HL-60 (cell line): ENCODE results near the gene PDZD4.

Experiments used
- DNase-seq, 2 experiments: peaks; one replicate each; pipeline ENCODE4 v3.0.0-alpha.2; 2010 to 2020; ENCODE audit warnings: low read depth in 1 of 2, low spot score in 1 of 2
- H3K27ac ChIP-seq: fragments of 250-450 bp; sonication (Bioruptor Pico); replicated peaks from 2 replicates; pipeline ENCODE4 v1.5.1; 2020; ENCODE audit warnings: mild to moderate bottlenecking, moderate library complexity
- H3K27me3 ChIP-seq: fragments of 250-450 bp; sonication (Bioruptor Pico); 2 replicates; pipeline ENCODE4 v1.5.1; 2021; ENCODE audit warnings: mild to moderate bottlenecking, moderate library complexity; ENCODE audit not compliant: insufficient read depth, poor library complexity, severe bottlenecking
- H3K4me3 ChIP-seq: replicated peaks from 2 replicates; pipeline ENCODE4 v1.5.1; 2011; ENCODE audit warnings: mild to moderate bottlenecking, control low read depth, low read length; ENCODE audit not compliant: insufficient read depth
- CTCF ChIP-seq: IDR thresholded peaks from one replicate; pipeline ENCODE4 v1.5.1; 2011; ENCODE audit warnings: low read length, control low read depth, inconsistent platforms; ENCODE audit not compliant: insufficient read depth
- GABPA ChIP-seq: IDR thresholded peaks from 2 replicates; pipeline ENCODE4 v1.6.1; 2012; ENCODE audit warnings: low read depth
- POLR2AphosphoS5 ChIP-seq: IDR thresholded peaks from 2 replicates; pipeline ENCODE4 v1.6.1; 2012; ENCODE audit warnings: low read depth
- REST ChIP-seq: IDR thresholded peaks from 2 replicates; pipeline ENCODE4 v1.6.1; 2012; ENCODE audit warnings: low read depth; ENCODE audit not compliant: insufficient replicate concordance
- SPI1 ChIP-seq: IDR thresholded peaks from 2 replicates; pipeline ENCODE4 v1.6.1; 2012; ENCODE audit warnings: low read depth, mild to moderate bottlenecking, borderline replicate concordance
- long read RNA-seq: library from polyadenylated mRNA; unstranded; transcript quantifications from one replicate; pipeline ENCODE4 v2.0.0, GENCODE V29; 2020

PDZD4 gene, protein sequence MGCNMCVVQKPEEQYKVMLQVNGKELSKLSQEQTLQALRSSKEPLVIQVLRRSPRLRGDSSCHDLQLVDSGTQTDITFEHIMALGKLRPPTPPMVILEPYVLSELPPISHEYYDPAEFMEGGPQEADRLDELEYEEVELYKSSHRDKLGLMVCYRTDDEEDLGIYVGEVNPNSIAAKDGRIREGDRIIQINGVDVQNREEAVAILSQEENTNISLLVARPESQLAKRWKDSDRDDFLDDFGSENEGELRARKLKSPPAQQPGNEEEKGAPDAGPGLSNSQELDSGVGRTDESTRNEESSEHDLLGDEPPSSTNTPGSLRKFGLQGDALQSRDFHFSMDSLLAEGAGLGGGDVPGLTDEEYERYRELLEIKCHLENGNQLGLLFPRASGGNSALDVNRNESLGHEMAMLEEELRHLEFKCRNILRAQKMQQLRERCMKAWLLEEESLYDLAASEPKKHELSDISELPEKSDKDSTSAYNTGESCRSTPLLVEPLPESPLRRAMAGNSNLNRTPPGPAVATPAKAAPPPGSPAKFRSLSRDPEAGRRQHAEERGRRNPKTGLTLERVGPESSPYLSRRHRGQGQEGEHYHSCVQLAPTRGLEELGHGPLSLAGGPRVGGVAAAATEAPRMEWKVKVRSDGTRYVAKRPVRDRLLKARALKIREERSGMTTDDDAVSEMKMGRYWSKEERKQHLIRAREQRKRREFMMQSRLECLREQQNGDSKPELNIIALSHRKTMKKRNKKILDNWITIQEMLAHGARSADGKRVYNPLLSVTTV
- long read RNA-seq, result 0 reads

- Histone ChIP-seq H3K27me3 (peaks cover 22% of the 10 kb centered on the region), H3K27ac (no peak within 1 kb of the TSS), H3K4me3 (peak within 1 kb of the TSS; percentile 6; the same call in 1 of the 2 replicates)
- no peak for DNase-seq
- no peak for TF ChIP-seq SPI1
- TF ChIP-seq POLR2AphosphoS5, result no peak
- no peak for TF ChIP-seq REST
- TF ChIP-seq CTCF, result no peak
- no peak for TF ChIP-seq GABPA
These were observed at the start of gene PDZD4 for GRCh38 chrX:153829799-153830639. PDZD4 (minus strand) TSS chrX:153830544; CDS start chrX:153830298, 246 bp downstream.

- Histone ChIP-seq H3K27ac (no peak overlapping the region), H3K4me3 (no peak overlapping the region), H3K27me3 (peaks cover 5% of the 10 kb centered on the region)
- no peak for TF ChIP-seq SPI1
- no peak for TF ChIP-seq CTCF
- TF ChIP-seq GABPA, result no peak
- no peak for TF ChIP-seq REST
- TF ChIP-seq POLR2AphosphoS5, result no peak
- no peak for DNase-seq
These were observed 49.5 kb upstream of the PDZD4 start for GRCh38 chrX:153879741-153880439.

DNA sequence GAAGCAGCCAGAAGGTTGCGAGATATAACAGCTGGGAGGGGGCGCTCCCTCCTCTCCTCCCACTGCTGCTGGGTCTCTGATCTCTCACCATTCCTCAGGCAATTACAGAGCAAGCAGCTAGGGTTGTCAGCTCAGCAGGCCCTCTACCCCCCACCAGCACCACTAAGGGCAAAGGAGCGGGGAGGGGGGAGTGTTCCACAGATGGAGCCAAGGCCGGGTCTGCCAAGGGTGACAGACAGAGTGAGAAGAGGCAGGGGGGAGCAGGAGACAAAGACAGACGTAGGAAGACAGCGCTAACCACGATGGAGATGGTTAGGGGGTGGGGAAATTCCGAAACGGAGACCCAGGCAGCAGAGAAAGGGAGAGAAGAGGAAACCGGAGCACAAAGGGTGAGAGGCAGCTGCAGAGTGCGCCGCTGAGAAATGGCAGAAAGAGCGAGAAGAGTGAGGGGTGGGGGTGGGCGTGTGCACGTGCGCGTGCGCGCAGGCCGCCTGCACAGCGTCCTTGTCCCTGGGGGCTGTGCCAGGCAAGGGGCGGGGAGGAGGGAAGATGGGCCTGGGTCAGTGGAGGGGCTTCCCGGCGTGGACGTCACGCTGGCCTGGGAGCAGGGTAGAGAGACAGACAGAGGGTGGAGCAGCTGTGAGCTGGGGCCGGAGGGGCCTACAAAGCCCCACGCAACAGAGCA is 48.8 kb upstream of the PDZD4 start:
- Histone ChIP-seq H3K4me3 (no peak overlapping the region), H3K27me3 (no peaks in the 10 kb centered on the region), H3K27ac (no peak overlapping the region)
- TF ChIP-seq GABPA (no peak), POLR2AphosphoS5 (no peak), CTCF (no peak), SPI1 (no peak), REST (no peak)
- DNase-seq, result no peak
